C4-2B (cell line): ENCODE measurements around the gene GOLGA6L7.

Source experiments
- H3K27ac ChIP-seq: fragments of 450-650 bp; 2 replicates; pipeline ENCODE4 v1.5.1; 2017
- ZFX ChIP-seq: fragments of 450-650 bp; IDR thresholded peaks from 2 replicates; pipeline ENCODE4 v1.6.1; 2017
- TF ChIP-seq, protein P1 (sequence below): fragments of 450-650 bp; conservative IDR thresholded peaks from 2 replicates; pipeline ENCODE4 v1.5.1; 2017; ENCODE audit warnings: mild to moderate bottlenecking

GOLGA6L7 gene

DNA sequence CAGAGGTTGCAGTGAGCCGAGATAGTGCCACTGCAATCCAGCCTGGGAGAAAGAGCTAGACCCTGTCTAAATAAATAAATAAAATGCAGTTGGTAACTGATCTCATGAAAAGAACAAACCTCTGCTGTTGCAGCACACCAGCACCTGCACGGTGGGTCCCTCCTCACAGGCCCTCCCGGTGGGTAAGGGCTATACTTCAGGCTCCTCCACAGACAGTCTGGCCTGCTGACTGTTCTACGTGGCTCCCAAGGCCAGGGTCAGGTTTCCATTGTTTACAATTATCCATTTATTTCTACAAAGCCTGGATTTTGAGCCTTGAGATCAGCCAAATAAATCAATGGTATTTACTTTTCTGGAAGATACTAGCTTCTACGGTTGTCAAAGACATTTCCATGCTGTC is 32.2 kb upstream of the GOLGA6L7 start:
- TF ChIP-seq, protein P1, sequence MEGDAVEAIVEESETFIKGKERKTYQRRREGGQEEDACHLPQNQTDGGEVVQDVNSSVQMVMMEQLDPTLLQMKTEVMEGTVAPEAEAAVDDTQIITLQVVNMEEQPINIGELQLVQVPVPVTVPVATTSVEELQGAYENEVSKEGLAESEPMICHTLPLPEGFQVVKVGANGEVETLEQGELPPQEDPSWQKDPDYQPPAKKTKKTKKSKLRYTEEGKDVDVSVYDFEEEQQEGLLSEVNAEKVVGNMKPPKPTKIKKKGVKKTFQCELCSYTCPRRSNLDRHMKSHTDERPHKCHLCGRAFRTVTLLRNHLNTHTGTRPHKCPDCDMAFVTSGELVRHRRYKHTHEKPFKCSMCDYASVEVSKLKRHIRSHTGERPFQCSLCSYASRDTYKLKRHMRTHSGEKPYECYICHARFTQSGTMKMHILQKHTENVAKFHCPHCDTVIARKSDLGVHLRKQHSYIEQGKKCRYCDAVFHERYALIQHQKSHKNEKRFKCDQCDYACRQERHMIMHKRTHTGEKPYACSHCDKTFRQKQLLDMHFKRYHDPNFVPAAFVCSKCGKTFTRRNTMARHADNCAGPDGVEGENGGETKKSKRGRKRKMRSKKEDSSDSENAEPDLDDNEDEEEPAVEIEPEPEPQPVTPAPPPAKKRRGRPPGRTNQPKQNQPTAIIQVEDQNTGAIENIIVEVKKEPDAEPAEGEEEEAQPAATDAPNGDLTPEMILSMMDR, result no peak
- H3K27ac ChIP-seq, result no peak overlapping the region

- H3K27ac ChIP-seq, result no peak overlapping the region
- TF ChIP-seq, protein P1, result no peak
- no peak for TF ChIP-seq ZFX
Observed at GRCh38 chr15:28879551-28879950, 31.1 kb upstream of the GOLGA6L7 start.

GRCh38 chr15:28878209-28878608 is 29.8 kb upstream of the GOLGA6L7 start:
- TF ChIP-seq ZFX, result no peak
- TF ChIP-seq, protein P1, result no peak

DNA sequence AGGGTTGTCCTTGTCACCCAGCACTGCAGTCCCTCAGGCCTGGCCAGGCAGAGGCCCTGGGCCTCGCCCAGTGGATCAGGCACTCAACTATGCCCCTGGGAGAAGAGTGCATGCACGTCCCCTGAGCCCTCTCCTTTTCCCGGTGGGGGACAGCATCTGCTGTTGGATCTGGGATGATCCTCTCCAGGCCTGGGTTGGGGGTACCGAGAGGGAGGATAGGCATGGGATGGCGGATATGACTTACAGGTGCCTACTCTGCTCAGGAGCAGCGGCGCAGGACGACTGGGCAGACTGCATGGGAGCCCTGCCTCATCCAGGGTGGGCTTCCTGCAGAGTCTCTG is 28.4 kb upstream of the GOLGA6L7 start:
- TF ChIP-seq, protein P1, result no peak
- no peak for TF ChIP-seq ZFX
- no peak overlapping the region for H3K27ac ChIP-seq

More at GRCh38 chr15:28878209-28878608, 29.8 kb upstream of the GOLGA6L7 start:
- H3K27ac ChIP-seq, result no peak overlapping the region

GRCh38 chr15:28876131-28876844 is 27.8 kb upstream of the GOLGA6L7 start:
- H3K27ac ChIP-seq, result no peak overlapping the region
- TF ChIP-seq ZFX, result no peak
- TF ChIP-seq, protein P1, result no peak

- TF ChIP-seq ZFX, result no peak
- TF ChIP-seq, protein P1, result no peak
- no peak overlapping the region for H3K27ac ChIP-seq
Observed at GRCh38 chr15:28875461-28876000, 27.1 kb upstream of the GOLGA6L7 start.

- no peak overlapping the region for H3K27ac ChIP-seq
- TF ChIP-seq ZFX, result no peak
- TF ChIP-seq, protein P1, result no peak
Observed at GRCh38 chr15:28873585-28874190, 25.2 kb upstream of the GOLGA6L7 start.
